Measurements from ENCODE around the gene GRIK4. TPM values are rescaled to one million over a fixed set of nuclear protein-coding genes. Genes with fewer than 3 reads are reported as not detected.

Gene GRIK4
- total RNA-seq, 1 experiment from 2014 or later, result 3.3 TPM

- no peak for TF ChIP-seq IRF1 (CRISPR knock-in tag; IDR thresholded peaks at IDR 0.05)
- no peak for TF ChIP-seq FOXP1 (CRISPR knock-in tag; IDR thresholded peaks at IDR 0.05; ENCODE audit: borderline replicate concordance)
- no peak for TF ChIP-seq ZNF671 (CRISPR knock-in tag; IDR thresholded peaks at IDR 0.05)
- no peak for TF ChIP-seq RELA (CRISPR knock-in tag; IDR thresholded peaks at IDR 0.05; ENCODE audit: borderline replicate concordance)
- no peak for TF ChIP-seq ZBTB21 (CRISPR knock-in tag; IDR thresholded peaks at IDR 0.05; ENCODE audit: borderline replicate concordance)
- no peak for TF ChIP-seq OVOL2 (CRISPR knock-in tag; IDR thresholded peaks at IDR 0.05; ENCODE audit: borderline replicate concordance)
- TF ChIP-seq ZNF512 (CRISPR knock-in tag; IDR thresholded peaks at IDR 0.05; ENCODE audit: borderline replicate concordance), result no peak
Measured at GRCh38 chr11:120659076-120659475, 147.5 kb downstream of the GRIK4 start (continued).

- ATAC-seq, result peak; percentile 84
- TF ChIP-seq USF2 (CRISPR knock-in tag; IDR thresholded peaks at IDR 0.05) (peak; percentile 61), OVOL2 (CRISPR knock-in tag; IDR thresholded peaks at IDR 0.05; ENCODE audit: borderline replicate concordance) (no peak), CTCF (IDR thresholded peaks at IDR 0.05) (peak; percentile 67), USF1 (CRISPR knock-in tag; IDR thresholded peaks at IDR 0.05) (peak; percentile 71), NR3C1 (CRISPR knock-in tag; conservative IDR thresholded peaks at IDR 0.05; ENCODE audit: low read depth) (no peak), KAT7 (CRISPR knock-in tag; IDR thresholded peaks at IDR 0.05; ENCODE audit: borderline replicate concordance) (no peak)
- no peak overlapping the region for H3K27ac Mint-ChIP-seq
- H3K9me3 Mint-ChIP-seq, result no peaks in the 10 kb centered on the region
- H3K4me3 Mint-ChIP-seq, result no peak overlapping the region
- H3K27me3 Mint-ChIP-seq (ENCODE audit: low read depth), result peaks cover 10% of the 10 kb centered on the region
- peak; percentile 84 for DNase-seq (ENCODE audit: low spot score)
- CTCF ChIA-PET, result interaction anchor here (0.6 to 4.4 kb wide), 24 partner anchors 10 to 357 kb away, joined by 3 to 67 read pairs (median 4); partner anchors contain the start of gene GRIK4
- POLR2A ChIA-PET, result no interaction called here
- peaks cover 40% of the 10 kb centered on the region for H3K4me1 Mint-ChIP-seq
- H3K36me3 Mint-ChIP-seq, result no peaks in the 10 kb centered on the region
Measured at GRCh38 chr11:120660024-120660565, 148.5 kb downstream of the GRIK4 start.

GRCh38 chr11:120662071-120662676 is 150.6 kb downstream of the GRIK4 start:
- Mint-ChIP-seq H3K4me3 (no peak overlapping the region), H3K27ac (no peak overlapping the region), H3K36me3 (no peaks in the 10 kb centered on the region), H3K27me3 (ENCODE audit: low read depth) (peaks cover 5% of the 10 kb centered on the region), H3K4me1 (peaks cover 40% of the 10 kb centered on the region), H3K9me3 (no peaks in the 10 kb centered on the region)
- ATAC-seq (peak; percentile 19), DNase-seq (ENCODE audit: low spot score) (no peak)
- POLR2A ChIA-PET, result interaction anchor here (1.5 kb wide), 1 partner anchor 20 kb away, joined by 4 read pairs; no protein-coding TSS in a partner anchor
- CTCF ChIA-PET, result interaction anchor here (0.6 to 4.4 kb wide), 7 partner anchors 14 to 1420 kb away, joined by 3 to 67 read pairs (median 3); no protein-coding TSS in a partner anchor
- TF ChIP-seq ZNF425 (CRISPR knock-in tag; conservative IDR thresholded peaks at IDR 0.05) (no peak), MAX (CRISPR knock-in tag; IDR thresholded peaks at IDR 0.05) (no peak), HMGA2 (CRISPR knock-in tag; IDR thresholded peaks at IDR 0.05) (no peak), GABPB1 (CRISPR knock-in tag; IDR thresholded peaks at IDR 0.05) (no peak), ATF1 (CRISPR knock-in tag; IDR thresholded peaks at IDR 0.05) (no peak)

Data from WTC11 (cell line).